AML-193 (cell line): ENCODE data around the gene ROBO2.
A peak's percentile ranks its signal among the peaks of the same experiment; 100 is the strongest.

Experiments used
- DNase-seq, 2 experiments: peaks; one replicate each; lab custom pipeline; 2025; lab: John Stamatoyannopoulos, UW

Gene ROBO2

DNA sequence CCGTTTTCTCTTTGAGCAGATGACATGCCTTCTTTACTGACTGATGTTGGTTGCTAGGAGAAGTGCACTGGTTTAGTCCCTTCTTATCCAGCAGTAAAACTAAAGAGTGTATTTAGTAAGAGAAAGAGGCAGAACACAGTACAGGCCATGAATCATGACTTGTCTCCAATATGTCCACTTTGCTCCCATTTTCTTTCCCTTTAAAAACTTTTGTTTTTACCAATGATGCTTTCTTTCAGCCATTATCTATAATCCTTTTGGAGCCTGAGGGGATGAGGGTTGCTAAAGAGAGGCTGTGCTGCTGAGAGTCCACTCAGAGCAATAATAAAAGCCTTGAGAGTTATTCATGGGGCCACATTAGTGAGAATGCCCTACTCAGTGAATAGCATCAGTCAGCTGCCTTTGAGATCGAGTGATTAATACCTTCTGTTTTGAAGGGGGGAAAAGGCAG, 12.2 kb downstream of the ROBO2 start:
- no peak for DNase-seq

DNA sequence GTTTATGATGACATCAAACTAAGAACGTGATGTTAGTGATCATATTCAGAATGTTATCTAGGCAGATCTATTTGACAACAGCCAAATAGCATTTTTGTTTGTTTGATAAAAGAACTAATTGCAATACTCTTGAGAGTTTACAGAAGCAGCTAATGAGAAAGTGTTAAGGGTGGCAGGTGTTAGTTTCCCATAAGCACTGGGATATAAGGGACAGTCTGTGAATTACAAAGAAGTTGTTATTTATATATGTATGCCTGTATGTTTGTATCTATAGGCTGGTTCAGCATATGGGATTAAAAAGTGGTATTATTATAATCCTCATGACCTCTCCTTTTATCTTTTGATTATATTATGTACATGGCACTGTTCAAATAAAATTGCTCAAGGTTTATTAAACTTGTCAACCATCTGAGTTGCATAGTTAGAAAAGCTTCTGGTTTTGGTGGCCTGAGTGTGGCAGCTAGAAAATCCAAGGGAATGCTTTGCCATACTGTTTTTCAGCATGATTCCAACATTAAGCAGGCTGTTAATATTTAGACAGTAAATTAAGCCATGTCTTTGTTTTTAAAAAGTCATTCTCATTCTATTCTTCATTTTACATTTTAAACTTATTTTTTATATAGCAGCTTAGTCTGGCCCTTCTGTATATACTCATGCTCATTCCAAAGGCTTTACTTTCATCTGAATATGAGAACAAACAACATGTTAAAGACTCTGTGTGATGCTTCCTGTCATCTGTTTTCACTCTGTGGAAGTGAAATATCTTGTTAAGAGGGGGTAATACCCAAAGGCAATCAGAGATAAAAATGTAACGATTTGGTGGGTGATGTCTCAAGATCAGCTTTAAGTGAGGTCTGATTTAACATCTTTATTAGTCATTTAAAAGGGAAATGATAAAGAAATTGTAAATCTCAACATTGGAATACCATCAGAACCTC, 13.1 kb downstream of the ROBO2 start:
- DNase-seq, result no peak

DNA sequence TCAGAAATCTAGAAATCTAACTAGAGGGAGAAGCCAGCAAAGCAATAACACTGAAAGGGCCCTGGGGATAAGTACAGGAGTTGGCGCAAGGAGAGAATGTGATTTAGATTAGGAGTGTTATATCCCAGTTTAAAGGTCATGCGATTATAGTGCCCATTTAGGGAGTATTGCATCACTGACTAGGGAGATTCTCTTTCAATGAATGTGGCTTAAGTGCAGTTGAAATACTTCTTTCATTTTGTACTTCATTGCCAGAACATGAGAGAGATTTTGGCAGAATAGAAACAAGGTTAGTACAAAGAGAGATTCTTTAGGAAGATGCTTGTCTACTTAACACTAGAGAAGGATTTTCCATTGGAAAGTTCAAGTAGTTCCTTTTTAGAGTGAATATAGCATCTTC, 13.9 kb downstream of the ROBO2 start:
- no peak for DNase-seq

DNA sequence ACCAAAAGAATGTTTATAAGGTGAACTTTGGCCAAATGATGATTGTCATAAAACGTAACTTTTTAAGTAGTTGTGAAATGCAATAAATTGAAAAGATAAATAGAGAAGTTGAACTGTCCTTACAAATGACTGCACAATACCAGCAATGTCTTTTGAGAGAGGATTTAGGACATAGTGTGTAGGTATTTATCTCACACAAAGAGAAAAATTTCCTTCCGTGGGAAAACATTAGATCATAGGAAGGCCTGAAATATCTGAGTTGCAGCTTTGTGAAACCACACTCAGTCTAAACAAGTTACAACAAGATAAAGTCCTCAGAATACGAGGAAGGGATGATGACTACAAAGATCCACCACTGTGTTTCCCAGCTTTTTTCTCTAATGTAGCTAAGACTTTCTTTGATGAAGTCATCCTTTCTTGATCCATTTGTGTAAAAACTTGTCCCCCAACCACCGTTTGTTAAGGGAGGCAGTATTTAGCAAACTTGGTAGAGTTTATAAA, 16.0 kb downstream of the ROBO2 start:
- no peak for DNase-seq

DNA sequence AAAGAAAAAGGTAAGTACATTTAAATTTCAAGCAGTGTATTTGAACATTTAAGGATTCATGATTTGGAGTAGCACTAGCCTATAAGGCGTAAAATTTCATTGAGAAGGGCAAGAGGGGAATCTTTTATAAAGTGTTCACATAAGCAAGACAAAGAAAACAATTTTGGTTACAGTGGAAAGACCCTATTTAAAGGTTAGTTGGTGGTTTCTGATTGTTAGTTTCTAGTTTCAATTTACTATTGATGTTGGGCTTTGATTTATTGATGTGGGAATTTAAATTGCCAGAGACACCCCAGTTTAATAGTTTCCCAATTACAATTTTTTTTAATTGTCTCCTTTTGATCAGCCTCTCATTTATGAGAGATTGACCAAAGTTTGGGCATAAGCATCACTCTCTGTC, 19.5 kb downstream of the ROBO2 start:
- DNase-seq, result no peak

DNA sequence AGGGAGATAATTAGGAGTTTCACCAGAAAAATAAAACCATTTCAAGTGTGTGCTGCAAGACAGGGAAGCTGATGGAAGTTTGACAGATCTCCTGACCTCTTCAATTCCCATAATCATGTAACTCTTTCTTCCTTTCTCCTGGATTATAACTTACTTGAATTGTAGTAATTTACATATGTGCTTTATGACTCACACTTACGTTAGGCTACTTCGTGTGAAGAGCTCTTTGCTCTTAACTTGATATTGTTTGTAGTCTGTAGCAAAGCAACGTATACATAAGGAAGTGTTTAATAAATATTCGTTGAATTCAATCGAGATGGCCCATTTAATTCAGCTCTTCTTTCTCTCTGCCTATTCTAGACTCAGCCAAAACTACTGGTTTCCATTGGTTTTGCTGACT, 23.5 kb downstream of the ROBO2 start:
- no peak for DNase-seq

DNA sequence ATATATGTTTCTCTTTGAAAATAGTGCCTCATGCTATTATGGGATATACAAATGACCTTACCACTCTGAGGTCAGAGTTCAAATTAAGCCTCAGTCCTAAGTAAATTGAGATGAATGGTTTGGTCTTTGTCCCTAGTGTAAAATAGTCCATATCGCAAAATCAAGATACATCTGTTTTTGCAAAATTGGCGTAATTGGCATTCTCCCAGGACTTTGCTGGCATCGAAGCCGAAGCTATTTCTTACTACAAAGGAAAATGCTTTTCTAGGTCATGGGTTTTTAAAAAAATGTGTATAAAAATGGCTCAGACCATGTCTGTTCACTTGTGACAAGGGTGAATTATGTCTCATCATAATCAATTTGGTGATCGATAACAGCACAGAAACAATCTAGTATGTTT, 25.9 kb downstream of the ROBO2 start:
- no peak for DNase-seq

DNA sequence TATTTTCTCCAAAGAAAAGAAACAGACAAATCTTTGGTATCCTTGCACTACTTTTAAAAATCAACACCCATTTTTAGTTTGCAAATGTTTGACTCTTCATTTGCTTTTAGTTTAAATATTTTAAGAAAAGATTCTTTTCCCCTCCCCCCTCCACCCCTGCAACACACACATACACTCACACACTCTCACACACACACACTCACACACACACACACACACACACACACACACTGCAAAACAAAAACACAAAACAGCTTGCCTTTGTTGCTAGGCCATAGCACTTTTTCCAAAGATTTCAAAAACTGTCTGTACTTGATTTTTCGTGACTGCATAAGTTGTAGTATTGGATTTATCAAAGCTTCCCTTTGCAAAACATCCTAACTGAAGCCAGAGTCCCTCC, 26.9 kb downstream of the ROBO2 start:
- no peak for DNase-seq

DNA sequence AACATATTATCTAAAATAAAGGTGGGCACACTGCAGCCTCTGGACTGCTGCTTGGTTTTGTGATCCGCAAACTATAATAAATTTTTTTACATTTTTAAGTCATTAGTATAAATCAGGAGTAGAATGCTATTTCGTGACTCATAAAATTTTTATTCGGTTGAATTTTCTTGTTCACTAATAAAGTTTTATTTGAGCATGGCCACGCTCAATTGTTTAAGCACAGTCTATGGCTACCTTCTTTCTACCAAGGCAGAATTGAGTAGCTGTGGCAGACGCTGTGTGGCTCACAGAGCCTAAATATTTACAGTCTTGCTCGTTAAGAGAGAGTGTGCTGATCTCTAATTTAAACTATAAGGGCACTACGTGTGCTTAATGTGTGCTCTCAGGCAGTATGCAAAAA, 28.9 kb downstream of the ROBO2 start:
- DNase-seq, result no peak

DNA sequence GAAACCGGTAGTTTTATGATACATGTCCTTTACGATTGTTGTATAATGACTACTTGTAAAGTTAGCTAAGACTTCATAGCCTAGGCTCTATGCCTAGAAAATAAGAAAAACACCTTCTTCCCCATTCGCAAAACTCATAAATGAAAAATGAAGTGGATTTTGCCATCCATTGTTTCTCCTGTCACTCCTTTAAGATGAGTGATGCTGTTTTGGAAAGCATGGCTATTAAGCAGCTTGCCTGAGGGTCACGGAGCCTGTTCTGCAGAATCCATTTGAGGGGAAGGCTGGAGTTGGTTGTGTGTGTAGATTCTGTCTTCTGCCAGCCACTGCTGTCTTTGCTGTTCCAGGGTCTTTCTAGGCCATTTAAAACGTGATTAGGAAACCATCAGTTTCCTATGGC, 31.5 kb downstream of the ROBO2 start:
- DNase-seq, result no peak

DNA sequence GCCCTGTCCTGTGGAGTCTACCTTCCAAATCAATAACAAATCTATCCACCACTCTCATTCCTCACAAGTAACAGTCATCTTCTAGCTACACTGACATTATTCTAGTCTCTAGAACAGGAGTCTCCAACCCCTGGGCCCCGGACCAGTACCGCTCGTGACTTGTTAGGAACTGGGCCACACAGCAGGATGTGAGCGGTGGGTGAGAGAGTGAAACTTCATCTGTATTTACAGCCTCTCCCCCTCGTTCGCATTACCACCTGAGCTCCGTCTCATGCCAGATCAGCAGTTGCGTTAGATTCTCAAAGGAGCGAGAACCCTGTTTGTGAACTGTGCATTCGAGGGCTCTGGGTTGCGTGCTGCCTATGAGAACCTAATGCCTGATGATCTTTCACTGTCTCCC, 31.9 kb downstream of the ROBO2 start:
- no peak for DNase-seq

DNA sequence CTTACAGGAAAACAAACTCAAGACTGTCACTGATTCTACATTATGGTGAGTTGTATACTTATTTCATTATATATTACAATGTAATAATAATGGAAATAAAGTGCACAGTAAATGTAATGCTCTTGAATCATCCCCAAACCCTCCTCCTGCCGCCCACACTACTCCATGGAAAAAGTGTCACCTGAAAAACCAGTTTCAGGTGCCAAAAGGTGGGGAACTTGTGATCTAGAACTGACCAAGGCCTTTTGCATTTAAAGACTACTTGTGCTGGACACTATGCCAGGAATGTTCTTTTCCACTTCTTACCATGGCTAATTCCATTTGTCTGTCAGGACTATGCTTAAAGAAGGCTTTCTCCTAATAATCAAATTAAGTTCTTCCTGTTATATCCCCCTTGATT, 32.3 kb downstream of the ROBO2 start:
- DNase-seq, result no peak

DNA sequence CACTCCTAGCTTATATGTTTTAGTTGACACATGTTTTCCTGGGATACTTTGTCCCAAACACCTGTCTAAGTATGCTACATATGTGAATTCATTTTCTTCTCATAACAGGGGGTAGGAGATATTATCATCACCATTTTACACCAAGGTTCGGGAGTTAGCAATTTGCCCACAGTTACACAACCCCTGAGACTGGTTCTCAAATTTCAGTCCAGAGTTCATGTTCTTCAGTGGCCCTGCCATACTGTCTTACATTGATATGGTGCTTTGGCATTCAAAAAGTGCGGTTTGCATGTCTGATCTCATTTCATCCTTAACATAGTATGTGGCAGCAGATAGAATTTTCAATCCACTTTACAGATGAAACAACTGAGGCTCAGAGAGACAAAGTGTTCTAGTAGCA, 38.4 kb downstream of the ROBO2 start:
- DNase-seq, result no peak

DNA sequence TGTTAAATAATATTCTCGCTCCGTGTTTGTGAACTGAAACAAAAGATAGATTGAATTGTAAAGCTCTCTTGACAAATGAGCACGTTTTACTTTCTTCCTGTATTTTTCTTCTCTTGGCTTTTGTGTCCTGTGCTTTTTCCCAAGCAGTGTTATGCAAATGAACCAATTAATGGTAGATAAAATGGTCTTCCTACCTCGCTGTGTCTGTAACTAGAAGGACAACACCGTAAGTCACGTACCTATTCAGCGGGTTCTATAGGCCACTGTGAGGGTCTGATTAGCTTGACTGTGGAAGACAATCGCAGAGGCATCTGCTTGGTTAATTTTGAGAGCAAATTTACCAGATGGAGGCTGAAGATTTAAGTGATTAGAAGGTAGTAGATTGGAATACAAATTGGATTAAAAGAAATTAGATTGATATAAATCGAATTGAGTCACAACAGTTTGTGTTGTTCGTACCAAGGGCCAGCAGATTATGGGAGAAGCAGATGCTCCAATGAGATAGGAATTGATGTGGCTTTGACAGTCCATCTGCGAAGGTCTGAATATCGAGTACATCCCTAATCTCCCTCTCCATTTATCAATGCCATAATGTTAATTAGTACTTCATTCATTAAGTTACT, 40.2 kb downstream of the ROBO2 start:
- no peak for DNase-seq

DNA sequence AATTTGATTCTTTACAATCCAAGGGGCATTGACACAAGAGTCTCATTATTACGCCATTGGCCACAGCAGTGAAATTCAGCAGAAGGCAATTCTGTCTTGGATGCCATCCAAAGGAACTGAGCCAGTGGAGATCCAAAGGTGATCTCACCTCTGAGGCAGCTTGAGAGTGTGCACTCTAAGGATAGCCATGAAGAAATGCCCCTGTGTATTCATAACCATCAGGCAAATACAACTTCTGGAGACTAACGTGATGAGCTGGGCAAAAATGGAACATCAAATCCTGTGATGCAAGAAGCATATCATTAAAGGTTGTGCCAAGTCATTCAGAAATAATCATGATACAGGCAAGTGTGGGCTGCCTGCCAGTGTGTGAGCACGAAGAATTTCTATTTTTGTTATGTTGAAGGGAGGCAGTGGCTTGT, 41.4 kb downstream of the ROBO2 start:
- no peak for DNase-seq

DNA sequence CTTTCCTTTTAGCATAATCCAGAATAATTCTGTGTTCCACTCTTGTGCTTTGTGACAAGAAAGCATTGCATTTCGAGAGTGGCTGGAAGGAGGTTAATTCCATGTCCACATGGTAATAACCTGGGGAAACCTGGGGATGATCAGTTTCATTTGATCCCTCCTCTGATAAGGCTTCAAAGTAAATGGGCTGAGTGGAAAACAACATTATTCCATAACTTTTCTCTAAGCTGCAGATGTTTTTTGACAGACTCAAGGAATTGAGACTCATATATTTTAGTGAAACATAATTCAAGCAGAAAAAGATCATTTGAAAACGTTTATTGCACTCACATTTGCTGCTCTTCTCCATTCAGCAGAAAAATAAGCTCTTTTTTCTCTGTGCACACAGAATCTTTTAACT, 44.6 kb downstream of the ROBO2 start:
- DNase-seq, result no peak

DNA sequence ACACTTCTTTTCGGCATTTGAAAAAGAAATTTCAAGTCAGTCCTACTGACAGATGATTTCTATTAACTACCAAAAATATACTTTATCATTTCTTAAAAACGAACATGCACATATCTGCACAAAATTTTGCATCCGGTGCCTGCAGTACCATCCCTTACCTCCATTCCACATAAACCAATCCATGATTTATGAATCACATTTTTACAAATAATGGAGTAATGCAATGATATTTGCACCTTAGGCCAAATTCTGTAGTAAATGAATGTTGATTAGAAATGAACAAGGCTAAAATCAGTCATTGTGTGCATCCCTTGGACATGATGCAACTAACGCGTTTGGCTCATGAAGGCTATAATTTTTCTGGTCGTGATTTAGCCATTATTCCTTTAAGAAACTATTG, 46.5 kb downstream of the ROBO2 start:
- DNase-seq, result no peak

DNA sequence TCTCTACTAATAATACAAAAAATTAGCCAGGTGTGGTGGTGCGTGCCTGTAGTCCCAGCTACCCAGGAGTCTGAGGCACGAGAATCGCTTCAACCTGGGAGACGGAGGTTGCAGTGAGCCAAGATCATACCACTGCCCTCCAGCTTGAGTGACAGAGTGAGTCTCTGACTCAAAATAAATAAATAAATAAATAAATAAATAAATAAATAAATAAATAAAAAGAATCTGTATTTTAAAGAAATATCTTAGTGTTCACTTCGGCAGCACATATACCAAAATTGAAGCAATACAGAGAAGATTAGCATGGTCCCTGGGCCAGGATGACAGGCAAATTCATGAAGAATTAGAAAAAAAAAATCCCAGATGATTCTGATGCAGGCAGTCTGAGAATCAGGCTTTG, 51.9 kb downstream of the ROBO2 start:
- DNase-seq, result no peak

DNA sequence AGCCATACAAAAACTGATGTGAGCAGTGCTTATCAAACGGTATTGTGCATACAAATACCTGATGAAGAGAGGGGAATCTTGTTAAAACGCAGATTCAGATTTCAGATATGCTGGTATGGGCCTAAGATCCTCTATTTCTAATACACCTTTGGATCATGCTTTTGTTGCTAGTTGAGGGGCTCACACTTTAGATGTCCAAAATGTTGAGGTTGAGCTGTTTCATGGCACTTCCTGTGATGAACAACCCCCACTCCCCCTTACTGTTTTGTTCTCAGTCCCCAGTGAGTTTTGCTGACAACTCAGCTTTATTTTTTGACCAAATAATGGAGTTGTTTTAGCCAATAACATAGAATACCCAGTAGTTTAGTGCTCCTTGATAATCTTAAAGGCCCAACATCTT, 53.2 kb downstream of the ROBO2 start:
- DNase-seq, result no peak

DNA sequence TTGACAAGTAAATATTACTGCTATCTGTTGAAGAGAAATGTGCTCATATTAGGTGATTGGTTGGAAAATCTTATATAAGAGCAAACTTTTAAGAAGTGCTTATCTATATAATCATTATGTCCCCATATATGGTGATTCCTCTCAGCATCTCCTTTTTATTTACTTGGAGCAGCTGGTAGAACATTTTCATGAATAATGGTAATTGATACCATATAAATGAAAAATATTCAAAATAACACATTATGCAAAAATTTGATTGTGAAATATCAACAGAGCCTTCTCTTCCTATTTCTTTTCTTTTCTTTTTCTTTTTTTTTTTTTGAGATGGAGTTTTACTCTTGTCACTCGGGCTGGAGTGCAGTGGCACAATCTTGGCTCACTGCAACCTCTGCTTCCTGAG, 56.2 kb downstream of the ROBO2 start:
- DNase-seq, result no peak

DNA sequence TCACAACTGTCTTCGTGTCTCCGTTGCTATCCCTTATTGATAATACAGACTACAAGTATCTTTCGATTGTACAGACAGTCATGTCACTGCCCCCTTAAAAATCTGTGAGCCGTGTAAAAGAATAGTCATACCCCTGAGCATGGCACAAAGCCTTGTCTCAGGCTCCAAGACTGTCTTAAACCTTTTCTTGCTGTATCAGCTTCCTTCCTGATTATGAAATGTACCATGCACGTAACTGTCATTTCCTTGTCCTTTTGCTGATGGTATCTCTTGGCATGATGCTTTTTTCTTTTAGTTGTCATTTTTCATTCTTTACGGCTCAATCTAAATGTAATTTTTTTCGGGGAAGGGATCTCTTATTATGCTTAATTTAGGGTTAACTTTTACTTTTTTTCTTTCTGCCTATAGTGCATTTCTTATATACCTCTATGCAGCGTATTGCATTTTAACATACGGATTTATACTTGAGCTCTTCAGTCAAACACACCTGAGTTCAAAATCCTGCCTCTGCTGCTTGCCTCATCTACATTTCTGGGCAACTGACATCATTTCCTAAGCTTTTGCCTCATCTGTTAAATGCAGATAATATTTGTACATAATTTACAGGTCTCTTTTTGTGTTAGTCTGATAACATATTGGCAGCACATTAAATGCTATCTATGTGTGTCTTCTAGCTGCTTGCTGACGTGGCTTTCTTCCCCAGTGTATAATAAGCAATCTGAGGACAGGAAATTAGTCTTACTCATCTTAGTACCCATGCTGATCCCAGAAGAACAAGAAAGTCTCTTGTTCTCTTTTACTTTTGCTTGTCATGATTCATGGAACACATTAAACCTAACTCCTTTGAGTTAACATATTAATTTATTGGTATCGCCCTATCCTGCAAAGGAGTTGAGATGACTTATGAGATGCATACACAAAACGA, 57.3 kb downstream of the ROBO2 start:
- peak; percentile 59 to 60 for DNase-seq
